ENCODE data around the gene AKR1C1.
"Not testable (repeated sequence)": the region's sequence is repeated elsewhere in the genome, so short reads cannot be mapped to it uniquely, and the experiment has no call there.

Gene AKR1C1

DNA sequence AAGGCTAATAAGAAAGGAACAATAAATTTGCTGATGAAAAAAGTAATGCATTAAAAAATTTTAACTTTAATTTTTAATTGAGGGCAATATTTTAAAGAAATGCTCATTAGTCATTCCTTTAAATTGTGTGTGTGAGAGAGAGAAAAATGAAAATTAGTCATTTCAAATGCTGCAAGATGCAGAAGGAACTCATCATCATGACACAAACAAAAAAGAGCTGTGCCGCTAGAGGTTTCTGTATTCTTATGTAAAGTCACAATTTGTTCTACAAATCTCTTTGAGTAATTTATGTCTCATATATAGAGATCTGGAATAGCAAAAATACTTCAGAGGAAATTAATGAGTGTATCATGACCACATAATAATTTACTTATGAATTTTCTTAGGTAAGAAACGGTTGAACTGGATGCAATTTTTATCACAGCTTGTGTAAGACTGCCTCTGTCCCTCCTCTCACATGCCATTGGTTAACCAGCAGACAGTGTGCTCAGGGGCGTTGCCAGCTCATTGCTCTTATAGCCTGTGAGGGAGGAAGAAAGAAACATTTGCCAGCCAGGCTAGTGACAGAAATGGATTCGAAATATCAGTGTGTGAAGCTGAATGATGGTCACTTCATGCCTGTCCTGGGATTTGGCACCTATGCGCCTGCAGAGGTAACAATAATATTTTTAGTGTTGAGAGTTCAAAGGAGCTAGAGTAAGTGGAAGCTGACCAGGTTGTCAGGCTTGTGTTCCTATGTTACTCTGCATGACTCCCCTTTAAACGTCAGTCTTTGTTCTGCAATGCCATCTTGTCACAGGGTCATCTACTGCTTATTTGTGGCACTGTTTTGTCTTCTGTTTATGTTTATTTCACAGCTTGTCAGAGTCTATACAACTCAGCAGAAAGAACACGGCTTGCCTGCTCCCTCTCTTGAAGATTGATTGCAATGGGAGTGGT is at the start of gene AKR1C1:
AKR1C1 (plus strand) TSS at position 540 of the 939 bp plus-strand sequence; CDS start at position 570, 30 bp downstream.
- not testable (repeated sequence) for DNase-seq

DNA sequence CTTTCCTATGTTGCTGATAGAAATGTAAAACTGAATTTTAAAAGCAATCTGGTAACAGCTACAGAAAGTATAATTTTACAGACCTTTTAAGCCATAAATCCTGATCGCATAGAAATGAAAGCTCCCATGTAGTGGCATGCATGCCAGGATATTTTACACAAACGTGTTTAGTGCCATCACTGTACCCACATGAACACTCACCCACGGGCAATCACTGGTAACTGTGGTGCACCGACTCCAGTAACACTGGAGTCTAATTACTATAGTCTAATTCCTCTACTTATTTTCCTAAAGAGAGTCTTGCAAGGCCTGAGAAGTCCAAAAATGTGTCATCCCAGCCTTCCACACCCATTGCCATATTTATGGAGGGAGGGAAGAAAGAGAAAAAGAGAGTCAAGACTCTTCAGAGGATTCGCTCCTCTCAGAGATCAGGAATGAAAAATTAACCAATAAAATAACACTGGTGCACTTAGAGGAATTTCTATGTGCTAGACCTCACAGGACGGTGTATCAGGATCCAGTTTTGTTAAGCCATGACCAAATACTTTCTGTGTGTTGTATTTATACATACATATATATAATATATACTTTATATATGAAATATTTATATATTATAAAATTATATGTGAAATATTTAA is 48.9 kb upstream of the AKR1C1 start:
- DNase-seq = no peak

GRCh38 chr10:4916086-4916716 is 47.0 kb upstream of the AKR1C1 start:
- no peak for DNase-seq

DNA sequence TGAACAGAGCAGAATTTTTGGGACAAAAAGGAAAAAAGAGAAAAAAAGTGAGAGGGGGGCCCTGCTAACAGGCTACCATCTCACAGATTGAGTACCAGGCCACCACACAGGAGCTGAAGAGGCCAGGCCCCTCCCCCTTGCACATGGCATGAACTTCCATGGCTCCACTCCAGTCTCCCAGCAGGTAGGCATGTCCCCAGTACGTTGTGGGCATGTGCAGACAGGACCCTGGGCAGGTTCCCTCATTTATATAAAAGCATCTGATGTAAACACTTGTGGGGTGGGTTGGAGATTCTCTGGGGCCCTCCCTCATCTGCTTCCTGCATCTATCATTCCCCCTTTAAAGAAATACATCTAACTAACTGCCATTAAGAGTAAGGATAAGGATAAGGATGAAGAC is 45.0 kb upstream of the AKR1C1 start:
- DNase-seq = no peak

- not testable (repeated sequence) for DNase-seq
Measured at GRCh38 chr10:4924482-4924881, 38.7 kb upstream of the AKR1C1 start.

- no peak for DNase-seq
Measured at GRCh38 chr10:4926400-4926799, 36.8 kb upstream of the AKR1C1 start.

GRCh38 chr10:4931587-4931986 is 31.6 kb upstream of the AKR1C1 start:
- no peak for DNase-seq

GRCh38 chr10:4934391-4934987 is 28.7 kb upstream of the AKR1C1 start:
- no peak for DNase-seq

DNA sequence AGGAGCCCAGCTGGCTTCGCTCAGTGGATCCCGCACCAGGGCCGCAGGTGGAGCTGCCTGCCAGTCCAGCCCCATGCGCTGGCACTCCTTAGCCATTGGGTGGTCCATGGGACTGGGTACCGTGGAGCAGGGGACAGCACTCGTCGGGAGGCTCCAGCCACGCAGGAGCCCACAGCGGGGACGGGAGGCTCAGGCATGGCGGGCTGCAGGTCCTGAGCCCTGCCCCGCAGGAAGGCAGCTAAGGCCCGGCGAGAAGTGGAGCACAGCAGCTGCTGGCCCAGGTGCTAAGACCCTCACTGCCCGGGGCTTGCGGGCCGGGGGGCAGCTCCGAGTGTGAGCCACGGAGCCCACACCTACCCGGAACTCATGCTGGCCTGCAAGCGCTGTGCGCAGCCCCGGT is 25.9 kb upstream of the AKR1C1 start:
- no peak for DNase-seq

DNA sequence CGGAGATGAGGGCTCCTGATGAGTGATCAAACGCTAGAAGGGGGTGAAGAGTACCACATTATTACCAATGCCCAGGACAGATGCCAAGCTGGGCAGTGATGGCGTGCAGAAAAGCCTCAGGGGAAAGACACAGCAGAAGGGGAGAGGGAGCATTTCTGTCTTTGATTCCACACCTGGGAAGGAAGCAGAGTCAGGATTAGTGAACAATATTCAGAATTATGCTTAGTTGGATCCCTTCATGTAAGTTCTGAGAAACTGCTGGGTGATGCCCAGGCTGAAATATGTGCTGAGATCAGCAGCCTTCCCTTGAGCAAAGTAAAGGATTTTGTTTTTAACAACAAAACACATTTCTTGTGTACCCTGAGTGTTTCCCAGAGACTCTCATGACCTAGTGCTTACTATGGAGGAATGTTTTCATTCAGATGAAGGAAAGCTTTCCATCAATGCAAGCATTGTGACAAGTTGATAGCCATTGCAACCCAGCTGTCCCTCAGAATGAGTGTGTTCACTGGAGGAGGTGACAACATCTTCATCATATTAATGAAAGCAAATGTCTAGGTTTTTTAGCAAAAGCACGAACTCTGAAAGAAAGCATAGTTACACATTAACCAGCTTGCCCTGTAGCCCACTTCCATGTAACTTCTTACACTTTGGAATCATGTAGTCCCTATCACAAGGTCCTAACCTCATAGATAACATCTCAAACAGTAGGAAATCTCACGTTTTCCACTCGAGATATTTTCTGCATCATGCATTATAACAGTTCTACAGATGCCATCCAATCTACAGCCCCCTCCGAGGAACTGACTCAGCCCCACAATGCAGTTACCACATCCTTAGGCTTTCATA is 23.8 kb upstream of the AKR1C1 start:
- DNase-seq = no peak

GRCh38 chr10:4940073-4940428 is 23.2 kb upstream of the AKR1C1 start:
- not testable (repeated sequence) for DNase-seq

DNA sequence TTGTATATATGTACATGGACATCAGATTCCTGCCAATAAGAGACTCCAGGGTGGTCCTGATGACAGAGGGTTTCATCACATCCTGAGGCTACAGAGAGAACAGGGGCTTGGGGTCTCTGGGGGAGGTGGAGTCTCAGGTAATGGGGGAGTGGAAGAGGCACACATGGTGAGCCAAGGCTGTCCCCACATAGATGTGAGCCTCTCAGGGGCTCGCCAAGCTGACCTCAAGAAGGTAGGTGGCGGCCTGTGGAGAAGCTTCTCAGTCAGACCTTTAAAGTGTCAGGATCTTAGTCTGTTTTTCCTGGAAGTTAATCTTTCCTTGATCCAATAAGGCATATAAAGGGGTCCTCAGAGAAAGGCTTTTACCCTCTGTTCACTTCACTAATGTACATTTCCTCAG is 22.3 kb upstream of the AKR1C1 start:
- not testable (repeated sequence) for DNase-seq

GRCh38 chr10:4941540-4942330 is 21.5 kb upstream of the AKR1C1 start:
- no peak for DNase-seq

DNA sequence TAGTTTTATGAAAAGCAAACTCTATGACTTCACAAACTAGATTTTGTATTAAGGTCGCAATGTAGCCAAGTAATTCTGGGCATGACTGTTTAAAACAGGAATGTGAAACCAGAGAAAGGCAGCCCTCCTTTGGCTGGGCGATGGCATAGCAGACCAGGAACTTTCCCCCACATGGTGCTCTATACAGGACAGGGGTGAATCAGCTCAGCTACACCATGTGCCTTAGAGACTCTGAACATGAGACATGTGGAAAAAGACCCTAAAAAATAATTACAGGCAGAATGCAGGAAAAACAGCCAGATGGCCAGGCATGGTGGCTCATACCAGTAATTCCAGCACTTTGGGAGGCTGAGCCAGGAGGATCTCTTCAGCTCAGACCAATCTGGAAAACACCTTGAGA is 20.3 kb upstream of the AKR1C1 start:
- DNase-seq = not testable (repeated sequence)

GRCh38 chr10:4943416-4943815 is 19.8 kb upstream of the AKR1C1 start:
- DNase-seq = not testable (repeated sequence)

DNA sequence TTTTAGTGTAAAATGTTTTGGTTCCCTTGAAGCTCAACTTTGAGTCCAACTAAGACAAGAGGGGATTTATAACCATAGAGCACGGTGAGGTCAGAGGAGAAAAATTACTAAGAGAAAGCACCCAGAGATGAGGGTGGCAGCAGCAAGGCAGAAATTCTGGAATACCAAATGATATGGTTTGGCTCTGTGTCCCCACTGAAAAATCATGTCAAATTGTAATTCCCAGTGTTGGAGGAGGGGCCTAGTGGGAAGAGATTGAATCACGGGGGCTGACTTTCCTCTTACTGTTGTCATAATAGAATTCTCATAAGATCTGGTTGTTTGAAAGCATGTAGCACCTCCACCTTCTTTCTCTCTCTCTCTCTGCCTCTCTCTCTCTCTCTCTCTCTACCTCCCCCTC is 19.4 kb upstream of the AKR1C1 start:
- DNase-seq = no peak

- no peak for DNase-seq
Measured at GRCh38 chr10:4944841-4945240, 18.4 kb upstream of the AKR1C1 start.

DNA sequence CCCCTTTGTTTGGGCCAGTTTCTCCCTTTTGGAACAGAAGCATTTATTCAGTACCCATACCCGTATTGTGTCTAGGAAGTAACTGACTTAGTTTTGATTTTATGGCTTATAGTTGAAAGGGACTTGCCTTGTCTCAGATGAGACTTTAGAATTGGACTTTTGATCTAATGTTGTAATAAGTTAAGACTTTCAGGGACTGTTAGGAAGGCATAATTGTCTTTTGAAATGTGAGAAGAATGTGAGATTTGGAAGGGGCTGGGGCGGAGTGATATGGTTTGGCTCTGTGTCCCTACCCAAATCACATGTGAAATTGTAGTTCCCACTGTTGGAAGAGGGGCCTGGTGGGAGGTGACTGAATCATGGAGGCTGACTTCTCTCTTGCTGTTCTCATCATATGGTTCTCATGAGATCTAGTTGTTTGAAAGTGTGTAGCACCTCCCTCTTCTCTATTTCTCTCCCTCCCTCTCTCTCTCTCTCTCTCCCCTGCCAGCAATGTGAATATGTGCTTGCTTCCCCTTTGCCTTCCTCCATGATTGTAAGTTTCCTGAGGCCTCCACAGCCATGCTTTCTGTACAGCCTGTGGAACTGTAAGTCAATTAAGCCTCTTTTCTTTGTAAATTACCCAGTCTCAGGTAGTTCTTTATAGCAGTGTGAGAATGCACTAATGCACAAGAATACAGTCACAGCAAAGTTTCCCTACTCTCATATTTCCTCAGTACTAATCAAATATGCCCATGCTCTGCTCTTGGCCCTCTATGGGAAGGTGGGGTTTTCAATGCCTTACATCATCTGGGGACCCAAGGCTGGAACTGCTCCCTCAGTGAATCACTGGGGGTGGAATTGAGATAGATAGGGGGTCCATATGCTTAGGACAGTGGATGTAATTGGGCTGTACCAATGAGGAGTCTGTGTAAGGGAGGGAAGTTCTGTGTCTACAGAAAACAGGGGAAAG is 17.2 kb upstream of the AKR1C1 start:
- DNase-seq = no peak

All from nucleus accumbens (tissue), 56 donors.